ENCODE results near the gene SMAD6. TPM values are rescaled to one million over a fixed set of nuclear protein-coding genes. Genes with fewer than 3 reads are reported as not detected.
A peak's percentile ranks its signal among the peaks of the same experiment; 100 is the strongest.

SMAD6 gene
- total RNA-seq, 1 donor from 2014 or later = 2.7 TPM

- H3K27me3 Mint-ChIP-seq (ENCODE audit: low read depth, unreplicated experiment) = peaks cover 27% of the 10 kb centered on the region
- H2AFZ ChIP-seq (ENCODE audit: low read depth, low read length) = no peak overlapping the region
- TF ChIP-seq CTCF (IDR thresholded peaks at IDR 0.05; ENCODE audit: insufficient read depth, low read depth, low read length) (no peak), EZH2 (IDR thresholded peaks at IDR 0.05; ENCODE audit: insufficient read depth, low read length) (no peak)
- no peak overlapping the region for H3K4me2 ChIP-seq (ENCODE audit: low read length)
- H3K27ac Mint-ChIP-seq (ENCODE audit: unreplicated experiment) = no peak overlapping the region
- no peaks in the 10 kb centered on the region for H3K36me3 Mint-ChIP-seq (ENCODE audit: low read depth, unreplicated experiment)
- no peak overlapping the region for H3K4me3 Mint-ChIP-seq (ENCODE audit: unreplicated experiment)
- no peaks in the 10 kb centered on the region for H4K20me1 ChIP-seq (ENCODE audit: insufficient read depth, low read length)
- no peaks in the 10 kb centered on the region for H3K79me2 ChIP-seq (ENCODE audit: insufficient read depth, low read length)
- peaks cover 4% of the 10 kb centered on the region for H3K4me1 Mint-ChIP-seq (ENCODE audit: low read depth, unreplicated experiment)
- FAIRE-seq = no peak
- H3K27me3 ChIP-seq (ENCODE audit: insufficient read depth, low read length) = no peaks in the 10 kb centered on the region
- no peaks in the 10 kb centered on the region for H3K9me3 Mint-ChIP-seq (ENCODE audit: unreplicated experiment)
- H3K36me3 ChIP-seq (ENCODE audit: insufficient read depth, low read length) = no peaks in the 10 kb centered on the region
- no peak overlapping the region for H3K27ac ChIP-seq (ENCODE audit: low read depth, low read length)
- H3K4me1 ChIP-seq (ENCODE audit: insufficient read depth, low read length) = no peaks in the 10 kb centered on the region
- H3K9me3 ChIP-seq (ENCODE audit: insufficient read depth, low read depth, low read length) = no peaks in the 10 kb centered on the region
- no peak overlapping the region for H3K4me3 ChIP-seq (ENCODE audit: insufficient read depth, low read depth, low read length)
- no peak overlapping the region for H3K9ac ChIP-seq (ENCODE audit: low read length)
- DNase-seq (ENCODE audit: low read depth) = no peak
Observed at GRCh38 chr15:66655511-66655910, 46.5 kb upstream of the SMAD6 start.

GRCh38 chr15:66655997-66656396, 46.0 kb upstream of the SMAD6 start:
- Histone ChIP-seq H3K4me1 (ENCODE audit: insufficient read depth, low read length) (no peaks in the 10 kb centered on the region), H3K9me3 (ENCODE audit: insufficient read depth, low read depth, low read length) (no peaks in the 10 kb centered on the region), H2AFZ (ENCODE audit: low read depth, low read length) (no peak overlapping the region), H3K27ac (ENCODE audit: low read depth, low read length) (no peak overlapping the region), H3K4me3 (ENCODE audit: insufficient read depth, low read depth, low read length) (no peak overlapping the region), H3K9ac (ENCODE audit: low read length) (no peak overlapping the region), H4K20me1 (ENCODE audit: insufficient read depth, low read length) (no peaks in the 10 kb centered on the region), H3K79me2 (ENCODE audit: insufficient read depth, low read length) (no peaks in the 10 kb centered on the region), H3K4me2 (ENCODE audit: low read length) (no peak overlapping the region), H3K36me3 (ENCODE audit: insufficient read depth, low read length) (no peaks in the 10 kb centered on the region), H3K27me3 (ENCODE audit: insufficient read depth, low read length) (no peaks in the 10 kb centered on the region)
- peaks cover 4% of the 10 kb centered on the region for H3K4me1 Mint-ChIP-seq (ENCODE audit: low read depth, unreplicated experiment)
- peaks cover 27% of the 10 kb centered on the region for H3K27me3 Mint-ChIP-seq (ENCODE audit: low read depth, unreplicated experiment)
- no peak for FAIRE-seq
- H3K4me3 Mint-ChIP-seq (ENCODE audit: unreplicated experiment) = no peak overlapping the region
- DNase-seq (ENCODE audit: low read depth) = no peak
- peak overlapping the region; percentile 10 for H3K27ac Mint-ChIP-seq (ENCODE audit: unreplicated experiment)
- H3K9me3 Mint-ChIP-seq (ENCODE audit: unreplicated experiment) = no peaks in the 10 kb centered on the region
- no peak for TF ChIP-seq EZH2 (IDR thresholded peaks at IDR 0.05; ENCODE audit: insufficient read depth, low read length)
- no peak for TF ChIP-seq CTCF (IDR thresholded peaks at IDR 0.05; ENCODE audit: insufficient read depth, low read depth, low read length)
- no peaks in the 10 kb centered on the region for H3K36me3 Mint-ChIP-seq (ENCODE audit: low read depth, unreplicated experiment)

GRCh38 chr15:66657185-66658020, 44.6 kb upstream of the SMAD6 start:
- FAIRE-seq (no peak), DNase-seq (ENCODE audit: low read depth) (no peak)
- Histone ChIP-seq H3K36me3 (ENCODE audit: insufficient read depth, low read length) (no peaks in the 10 kb centered on the region), H3K4me3 (ENCODE audit: insufficient read depth, low read depth, low read length) (no peak overlapping the region), H3K4me1 (ENCODE audit: insufficient read depth, low read length) (no peaks in the 10 kb centered on the region), H3K27me3 (ENCODE audit: insufficient read depth, low read length) (no peaks in the 10 kb centered on the region), H4K20me1 (ENCODE audit: insufficient read depth, low read length) (no peaks in the 10 kb centered on the region), H2AFZ (ENCODE audit: low read depth, low read length) (no peak overlapping the region), H3K4me2 (ENCODE audit: low read length) (no peak overlapping the region), H3K9me3 (ENCODE audit: insufficient read depth, low read depth, low read length) (no peaks in the 10 kb centered on the region), H3K27ac (ENCODE audit: low read depth, low read length) (no peak overlapping the region), H3K79me2 (ENCODE audit: insufficient read depth, low read length) (no peaks in the 10 kb centered on the region), H3K9ac (ENCODE audit: low read length) (no peak overlapping the region)
- Mint-ChIP-seq H3K4me3 (ENCODE audit: unreplicated experiment) (no peak overlapping the region), H3K36me3 (ENCODE audit: low read depth, unreplicated experiment) (no peaks in the 10 kb centered on the region), H3K27me3 (ENCODE audit: low read depth, unreplicated experiment) (peaks cover 26% of the 10 kb centered on the region), H3K9me3 (ENCODE audit: unreplicated experiment) (no peaks in the 10 kb centered on the region), H3K4me1 (ENCODE audit: low read depth, unreplicated experiment) (peaks cover 4% of the 10 kb centered on the region), H3K27ac (ENCODE audit: unreplicated experiment) (peak overlapping the region; percentile 35)
- TF ChIP-seq CTCF (IDR thresholded peaks at IDR 0.05; ENCODE audit: insufficient read depth, low read depth, low read length) (no peak), EZH2 (IDR thresholded peaks at IDR 0.05; ENCODE audit: insufficient read depth, low read length) (no peak)

Data from astrocyte (in vitro differentiated cells and primary cell).